ENCODE results near the gene SEMA4A. TPM values are rescaled to one million over a fixed set of nuclear protein-coding genes. Genes with fewer than 3 reads are reported as not detected.
"Not testable (repeated sequence)": the region's sequence is repeated elsewhere in the genome, so short reads cannot be mapped to it uniquely, and the experiment has no call there.

The SEMA4A gene
- total RNA-seq, 1 donor from 2014 or later, result 0.39 TPM

- DNase-seq (ENCODE audit: low read depth in 2 of 2), result no peak
Observed at GRCh38 chr1:156157506-156157905, 4.1 kb downstream of the SEMA4A start.

GRCh38 chr1:156157966-156158365, 4.6 kb downstream of the SEMA4A start:
- no peak for DNase-seq (ENCODE audit: low read depth in 2 of 2)

GRCh38 chr1:156160000-156160742, 6.8 kb downstream of the SEMA4A start:
- DNase-seq (ENCODE audit: low read depth in 2 of 2), result no peak

GRCh38 chr1:156160743-156161171, 7.4 kb downstream of the SEMA4A start:
- DNase-seq (ENCODE audit: low read depth in 2 of 2), result peak; percentile 61 to 88

- DNase-seq (ENCODE audit: low read depth in 2 of 2), result no peak
Observed at GRCh38 chr1:156162430-156163037, 9.1 kb downstream of the SEMA4A start.

- no peak for DNase-seq (ENCODE audit: low read depth in 2 of 2)
Observed at GRCh38 chr1:156163712-156164111, 10.3 kb downstream of the SEMA4A start.

- no peak for DNase-seq (ENCODE audit: low read depth in 2 of 2)
Observed at GRCh38 chr1:156164125-156164831, 10.9 kb downstream of the SEMA4A start.

GRCh38 chr1:156165083-156165482, 11.7 kb downstream of the SEMA4A start:
- DNase-seq (ENCODE audit: low read depth in 2 of 2), result peak in 1 of 2 donors; percentile 59

- peak; percentile 30 to 71 for DNase-seq (ENCODE audit: low read depth in 2 of 2)
Observed at GRCh38 chr1:156167536-156167935, 14.2 kb downstream of the SEMA4A start.

GRCh38 chr1:156172696-156173470, 19.5 kb downstream of the SEMA4A start:
- DNase-seq (ENCODE audit: low read depth in 2 of 2), result no peak

GRCh38 chr1:156176610-156177210, 23.3 kb downstream of the SEMA4A start:
- DNase-seq (ENCODE audit: low read depth in 2 of 2), result no peak

- DNase-seq (ENCODE audit: low read depth in 2 of 2), result no peak
Observed at GRCh38 chr1:156177919-156178654, 24.7 kb downstream of the SEMA4A start.

GRCh38 chr1:156180471-156180870, 27.1 kb downstream of the SEMA4A start:
- no peak for DNase-seq (ENCODE audit: low read depth in 2 of 2)

- not testable (repeated sequence) for DNase-seq (ENCODE audit: low read depth in 2 of 2)
Observed at GRCh38 chr1:156181391-156181924, 28.1 kb downstream of the SEMA4A start.

- DNase-seq (ENCODE audit: low read depth in 2 of 2), result not testable (repeated sequence)
Observed at GRCh38 chr1:156182010-156182779, 28.8 kb downstream of the SEMA4A start.

GRCh38 chr1:156186347-156187177, 33.2 kb downstream of the SEMA4A start:
- DNase-seq (ENCODE audit: low read depth in 2 of 2), result not testable (repeated sequence)

GRCh38 chr1:156190265-156190664, 36.9 kb downstream of the SEMA4A start:
- DNase-seq (ENCODE audit: low read depth in 2 of 2), result not testable (repeated sequence)

- DNase-seq (ENCODE audit: low read depth in 2 of 2), result no peak
Observed at GRCh38 chr1:156191292-156191964, 38.0 kb downstream of the SEMA4A start.

Measured in dermis microvascular lymphatic vessel endothelial cell (primary cell).